Brain microvascular endothelial cell (primary cell): ENCODE measurements around the gene ROS1.

ENCODE experiments used
- DNase-seq: peaks from one replicate; pipeline ENCODE4 v3.0.0-alpha.2; 2020
- H3K27ac ChIP-seq: fragments of 250-450 bp; sonication (Bioruptor Pico); 2 replicates; pipeline ENCODE4 v1.5.1; 2020; ENCODE audit warnings: mild to moderate bottlenecking, moderate library complexity
- H3K27me3 ChIP-seq: fragments of 250-450 bp; sonication (Bioruptor Pico); replicated peaks from 2 replicates; pipeline ENCODE4 v1.5.1; 2020; ENCODE audit warnings: mild to moderate bottlenecking
- H3K36me3 ChIP-seq: fragments of 250-450 bp; sonication (Bioruptor Pico); replicated peaks from 2 replicates; pipeline ENCODE4 v1.5.1; 2020; ENCODE audit warnings: mild to moderate bottlenecking
- H3K4me3 ChIP-seq: 2 replicates; pipeline ENCODE4 v1.5.1; 2011; ENCODE audit warnings: low read depth, mild to moderate bottlenecking, control low read depth, low read length, moderate library complexity
- in situ Hi-C: cut with HindIII; loops from 2 replicates; pipeline ENCODE4 v1.10.0; 2017; ENCODE audit warnings: low sequenced_read_pairs, low pct_ligation_motif_present
- TF ChIP-seq, protein P1 (sequence below): IDR thresholded peaks from 2 replicates; pipeline ENCODE4 v1.5.1; 2011; ENCODE audit warnings: low read depth, mild to moderate bottlenecking, moderate library complexity, low read length, control low read depth, inconsistent platforms; ENCODE audit errors: missing control alignments

The ROS1 gene

DNA sequence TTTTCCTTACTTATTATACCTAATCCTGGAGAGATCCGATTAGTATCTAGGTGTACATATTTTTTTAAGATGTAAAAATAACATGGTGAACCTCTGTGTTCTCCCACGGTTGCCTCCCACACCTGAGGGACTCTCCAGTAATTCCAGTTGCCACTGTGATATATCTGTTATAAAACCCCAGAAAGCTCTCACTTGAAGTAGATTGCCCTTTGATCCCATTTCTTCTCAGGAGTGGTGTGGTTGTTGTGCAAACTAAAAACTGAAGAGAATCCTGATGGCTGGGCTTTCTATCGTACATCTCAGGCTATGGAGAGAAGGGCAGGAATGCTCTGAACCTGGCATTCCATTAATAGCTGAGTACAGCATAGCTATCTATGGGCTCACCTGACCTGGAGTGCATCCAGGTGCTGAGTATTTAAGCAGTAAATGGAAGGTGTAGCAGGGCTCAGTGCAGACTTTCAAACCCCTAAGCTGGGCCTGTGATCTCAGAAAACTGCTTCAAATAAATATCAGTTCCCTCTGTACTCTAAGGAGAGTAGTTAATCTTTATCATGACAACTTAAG, 119.4 kb downstream of the ROS1 start:
- in situ Hi-C loops = no loop called here
- no peak overlapping the region for H3K4me3 ChIP-seq
- TF ChIP-seq, protein P1, sequence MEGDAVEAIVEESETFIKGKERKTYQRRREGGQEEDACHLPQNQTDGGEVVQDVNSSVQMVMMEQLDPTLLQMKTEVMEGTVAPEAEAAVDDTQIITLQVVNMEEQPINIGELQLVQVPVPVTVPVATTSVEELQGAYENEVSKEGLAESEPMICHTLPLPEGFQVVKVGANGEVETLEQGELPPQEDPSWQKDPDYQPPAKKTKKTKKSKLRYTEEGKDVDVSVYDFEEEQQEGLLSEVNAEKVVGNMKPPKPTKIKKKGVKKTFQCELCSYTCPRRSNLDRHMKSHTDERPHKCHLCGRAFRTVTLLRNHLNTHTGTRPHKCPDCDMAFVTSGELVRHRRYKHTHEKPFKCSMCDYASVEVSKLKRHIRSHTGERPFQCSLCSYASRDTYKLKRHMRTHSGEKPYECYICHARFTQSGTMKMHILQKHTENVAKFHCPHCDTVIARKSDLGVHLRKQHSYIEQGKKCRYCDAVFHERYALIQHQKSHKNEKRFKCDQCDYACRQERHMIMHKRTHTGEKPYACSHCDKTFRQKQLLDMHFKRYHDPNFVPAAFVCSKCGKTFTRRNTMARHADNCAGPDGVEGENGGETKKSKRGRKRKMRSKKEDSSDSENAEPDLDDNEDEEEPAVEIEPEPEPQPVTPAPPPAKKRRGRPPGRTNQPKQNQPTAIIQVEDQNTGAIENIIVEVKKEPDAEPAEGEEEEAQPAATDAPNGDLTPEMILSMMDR = no peak
- no peaks in the 10 kb centered on the region for H3K36me3 ChIP-seq
- no peak overlapping the region for H3K27ac ChIP-seq
- no peak for DNase-seq
- no peaks in the 10 kb centered on the region for H3K27me3 ChIP-seq

DNA sequence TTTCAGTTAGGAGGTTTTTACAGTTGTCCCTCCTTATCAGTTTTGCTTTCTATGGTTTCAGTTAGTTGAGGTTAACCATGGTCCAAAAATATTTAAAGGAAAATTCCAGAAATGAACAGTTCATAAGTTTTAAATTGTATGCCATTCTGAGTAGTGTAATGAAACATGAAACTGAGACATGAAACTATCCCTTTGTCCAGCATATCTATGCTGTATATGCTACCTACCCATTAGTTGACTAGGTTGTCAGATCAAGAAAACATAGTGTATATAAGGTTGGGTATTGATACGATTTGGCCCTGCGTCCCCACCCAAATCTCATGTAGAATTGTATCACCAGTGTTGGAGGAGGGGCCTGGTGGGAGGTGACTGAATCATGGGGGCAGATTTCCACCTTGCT, 121.3 kb downstream of the ROS1 start:
- no peaks in the 10 kb centered on the region for H3K27me3 ChIP-seq
- no peak for DNase-seq
- in situ Hi-C loops = no loop called here
- TF ChIP-seq, protein P1 = no peak
- no peak overlapping the region for H3K4me3 ChIP-seq
- H3K27ac ChIP-seq = no peak overlapping the region
- no peaks in the 10 kb centered on the region for H3K36me3 ChIP-seq

DNA sequence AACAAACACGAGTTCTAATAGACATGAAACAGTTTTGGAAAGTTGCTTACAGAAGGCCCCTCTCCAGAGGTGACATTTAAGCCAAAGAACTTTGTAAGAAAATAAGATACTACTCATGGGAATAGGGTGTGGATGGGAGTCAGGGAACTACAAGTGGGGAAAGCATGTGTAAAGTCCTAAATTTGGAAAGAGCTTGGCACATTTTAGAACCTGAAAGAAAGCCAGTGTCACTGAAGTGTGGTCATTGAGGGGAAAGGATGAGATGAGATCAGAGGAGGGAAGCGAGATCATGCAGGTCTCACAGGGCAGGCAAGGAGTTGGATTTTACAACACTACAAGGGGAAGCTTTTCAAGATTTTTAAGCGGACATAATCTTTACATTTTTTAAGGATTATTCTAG, 122.4 kb downstream of the ROS1 start:
- no peak for DNase-seq
- Histone ChIP-seq H3K27ac (no peak overlapping the region), H3K4me3 (no peak overlapping the region), H3K27me3 (no peaks in the 10 kb centered on the region), H3K36me3 (no peaks in the 10 kb centered on the region)
- in situ Hi-C loops = no loop called here
- TF ChIP-seq, protein P1 = no peak

DNA sequence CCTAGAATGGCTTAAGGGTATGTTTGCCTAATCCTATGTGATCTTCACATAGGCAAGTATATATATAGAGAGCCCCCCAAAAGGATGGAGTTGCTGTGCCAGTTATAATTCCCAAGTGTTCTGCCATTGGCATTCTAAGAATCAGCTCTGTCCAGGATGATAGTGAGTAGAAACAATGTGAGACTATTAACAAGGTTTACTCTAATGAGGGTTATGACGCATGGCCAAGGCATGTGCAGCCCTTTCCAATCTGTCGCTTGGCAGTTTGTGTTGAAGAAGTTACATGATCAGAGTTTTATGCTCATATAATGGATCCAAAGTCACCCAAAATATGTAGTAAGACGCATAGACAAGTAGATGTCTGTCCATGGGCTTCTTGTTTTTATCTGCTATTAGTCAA, 126.8 kb downstream of the ROS1 start:
- Histone ChIP-seq H3K36me3 (no peaks in the 10 kb centered on the region), H3K27me3 (no peaks in the 10 kb centered on the region), H3K27ac (no peak overlapping the region), H3K4me3 (no peak overlapping the region)
- in situ Hi-C loops = no loop called here
- TF ChIP-seq, protein P1 = no peak
- no peak for DNase-seq

DNA sequence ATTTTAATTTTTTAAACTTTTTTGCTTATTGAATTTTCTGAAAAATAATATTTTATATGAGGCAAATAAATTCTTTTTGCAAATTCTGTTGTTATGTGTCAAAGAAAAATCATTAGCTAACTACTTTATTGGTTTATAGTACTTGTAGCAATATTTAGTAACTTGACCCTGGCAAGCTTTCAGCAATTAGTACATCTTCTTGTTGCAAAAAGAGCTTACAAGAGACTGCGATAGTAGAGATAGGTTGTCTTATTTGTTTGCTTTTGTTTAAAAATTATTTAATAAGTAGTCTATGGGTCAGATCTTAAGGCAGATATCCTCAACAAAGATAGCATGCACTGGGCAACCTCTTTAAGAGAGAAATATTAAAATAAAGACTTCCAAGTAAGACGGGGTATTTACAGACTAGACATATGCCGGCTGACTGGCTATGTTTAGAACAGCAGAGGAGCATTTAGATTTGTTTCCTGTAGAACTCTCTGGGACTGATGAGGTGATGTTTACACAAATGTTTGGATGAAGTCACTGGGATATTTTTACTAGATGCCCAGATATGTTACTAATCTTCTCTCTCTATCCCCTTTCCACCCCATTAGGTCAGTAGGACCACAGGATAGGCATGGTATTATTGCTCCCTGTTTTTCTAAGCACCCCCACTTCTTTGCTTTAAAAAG, 135.4 kb downstream of the ROS1 start:
- Histone ChIP-seq H3K27me3 (no peaks in the 10 kb centered on the region), H3K36me3 (no peaks in the 10 kb centered on the region), H3K27ac (no peak overlapping the region), H3K4me3 (no peak overlapping the region)
- no peak for DNase-seq
- TF ChIP-seq, protein P1 = no peak
- in situ Hi-C loops = no loop called here
